A549 treated with GW870086 at 1 μM for 4 hours (cell line): ENCODE data around the gene NSMF. TPM values are rescaled to one million over a fixed set of nuclear protein-coding genes. Genes with fewer than 3 reads are reported as not detected.

Experiments
- total RNA-seq: library from RNA; stranded (reverse); fragments of 200-300 nt; extraction: Qiagen RNA extraction; gene quantifications from 5 replicates; pipeline ENCODE4 v1.2.3, GENCODE V29; 2022; ENCODE audit warnings: low read depth

Gene NSMF
- 29.8 to 45.1 TPM (median 44.2 TPM) in 5 replicates for total RNA-seq

GRCh38 chr9:137459152-137459600, at the start of gene NSMF:
Gene NSMF (minus strand): TSS chr9:137459334. CDS start chr9:137459102, 232 bp downstream.

GRCh38 chr9:137441289-137441934, 17.7 kb downstream of the NSMF start, which contains the start of gene ENTPD8:
Gene ENTPD8 (minus strand): TSS chr9:137441357. CDS start chr9:137438285, 3,072 bp downstream.

GRCh38 chr9:137422604-137423513, 36.3 kb downstream of the NSMF start, which contains the start of the genes EXD3 and NOXA1:
Gene EXD3 (minus strand): TSS chr9:137423162. CDS start chr9:137395357, 27,805 bp downstream.
Gene NOXA1 (plus strand): TSS chr9:137423393. CDS start chr9:137423530, 137 bp downstream.

Other genes starting within 250 kb of the NSMF start
- 1.4 to 2.3 TPM (median 1.8 TPM) in 5 replicates for gene RNF208, start 237.1 kb downstream of the NSMF start, total RNA-seq
- gene CYSRT1, start 234.2 kb downstream of the NSMF start, total RNA-seq, result 3.6 to 5.2 TPM (median 4.2 TPM) in 5 replicates
- gene RNF224, start 231.8 kb downstream of the NSMF start, total RNA-seq, result 0.08 to 0.31 TPM (median 0.21 TPM) in 5 replicates
- 0.06 to 0.17 TPM (median 0.11 TPM) in 5 replicates for gene SLC34A3, start 228.4 kb downstream of the NSMF start, total RNA-seq
- gene TUBB4B, start 218.0 kb downstream of the NSMF start, total RNA-seq, result 612 to 791 TPM (median 723 TPM) in 5 replicates
- gene STPG3, start 208.0 kb downstream of the NSMF start, total RNA-seq, result not detected in 5 replicates
- 45.1 to 56.7 TPM (median 55.1 TPM) in 5 replicates for gene NELFB, start 204.0 kb downstream of the NSMF start, total RNA-seq
- 19.3 to 29.7 TPM (median 27.9 TPM) in 5 replicates for gene TOR4A, start 181.6 kb downstream of the NSMF start, total RNA-seq
- gene NRARP, start 157.1 kb downstream of the NSMF start, total RNA-seq, result 1.9 to 4.6 TPM (median 4.1 TPM) in 5 replicates
- gene EXD3, start 36.2 kb downstream of the NSMF start, total RNA-seq, result 4.2 to 6.1 TPM (median 5.6 TPM) in 5 replicates
- gene NOXA1, start 35.9 kb downstream of the NSMF start, total RNA-seq, result 0.91 to 2.0 TPM (median 1.3 TPM) in 5 replicates
- 0.08 to 0.31 TPM (median 0.23 TPM) in 5 replicates for gene ENTPD8, start 18.0 kb downstream of the NSMF start, total RNA-seq
- gene PNPLA7, start 91.1 kb upstream of the NSMF start, total RNA-seq, result 0.45 to 1.0 TPM (median 0.69 TPM) in 5 replicates
- gene MRPL41, start 92.5 kb upstream of the NSMF start, total RNA-seq, result 57.7 to 99.0 TPM (median 89.5 TPM) in 5 replicates
- 26.2 to 32.2 TPM (median 30.1 TPM) in 5 replicates for gene DPH7, start 119.6 kb upstream of the NSMF start, total RNA-seq
- 41.9 to 63.7 TPM (median 56.5 TPM) in 5 replicates for gene ZMYND19, start 131.2 kb upstream of the NSMF start, total RNA-seq
- gene ARRDC1, start 146.4 kb upstream of the NSMF start, total RNA-seq, result 48.4 to 67.0 TPM (median 61.3 TPM) in 5 replicates
- gene EHMT1, start 159.7 kb upstream of the NSMF start, total RNA-seq, result 37.5 to 49.3 TPM (median 41.8 TPM) in 5 replicates